RCC 7860 (cell line): ENCODE measurements around the gene FUCA2.

Source experiments
- DNase-seq: peaks from one replicate; pipeline ENCODE4 v3.0.0-alpha.2; 2015; ENCODE audit warnings: low spot score
- FAIRE-seq: peaks from 2 replicates; lab custom pipeline; 2012; peaks lifted over from hg19 to GRCh38; lab: Jason Lieb, UNC

The FUCA2 gene, protein sequence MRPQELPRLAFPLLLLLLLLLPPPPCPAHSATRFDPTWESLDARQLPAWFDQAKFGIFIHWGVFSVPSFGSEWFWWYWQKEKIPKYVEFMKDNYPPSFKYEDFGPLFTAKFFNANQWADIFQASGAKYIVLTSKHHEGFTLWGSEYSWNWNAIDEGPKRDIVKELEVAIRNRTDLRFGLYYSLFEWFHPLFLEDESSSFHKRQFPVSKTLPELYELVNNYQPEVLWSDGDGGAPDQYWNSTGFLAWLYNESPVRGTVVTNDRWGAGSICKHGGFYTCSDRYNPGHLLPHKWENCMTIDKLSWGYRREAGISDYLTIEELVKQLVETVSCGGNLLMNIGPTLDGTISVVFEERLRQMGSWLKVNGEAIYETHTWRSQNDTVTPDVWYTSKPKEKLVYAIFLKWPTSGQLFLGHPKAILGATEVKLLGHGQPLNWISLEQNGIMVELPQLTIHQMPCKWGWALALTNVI

GRCh38 chr6:143510991-143511891, at the start of gene FUCA2:
TSS of gene FUCA2 (minus strand) at chr6:143511720. CDS start at chr6:143511634, 86 bp downstream.
- FAIRE-seq (no peak), DNase-seq (peak; percentile 68)

GRCh38 chr6:143561105-143561704, 49.7 kb upstream of the FUCA2 start:
- FAIRE-seq, result no peak

DNA sequence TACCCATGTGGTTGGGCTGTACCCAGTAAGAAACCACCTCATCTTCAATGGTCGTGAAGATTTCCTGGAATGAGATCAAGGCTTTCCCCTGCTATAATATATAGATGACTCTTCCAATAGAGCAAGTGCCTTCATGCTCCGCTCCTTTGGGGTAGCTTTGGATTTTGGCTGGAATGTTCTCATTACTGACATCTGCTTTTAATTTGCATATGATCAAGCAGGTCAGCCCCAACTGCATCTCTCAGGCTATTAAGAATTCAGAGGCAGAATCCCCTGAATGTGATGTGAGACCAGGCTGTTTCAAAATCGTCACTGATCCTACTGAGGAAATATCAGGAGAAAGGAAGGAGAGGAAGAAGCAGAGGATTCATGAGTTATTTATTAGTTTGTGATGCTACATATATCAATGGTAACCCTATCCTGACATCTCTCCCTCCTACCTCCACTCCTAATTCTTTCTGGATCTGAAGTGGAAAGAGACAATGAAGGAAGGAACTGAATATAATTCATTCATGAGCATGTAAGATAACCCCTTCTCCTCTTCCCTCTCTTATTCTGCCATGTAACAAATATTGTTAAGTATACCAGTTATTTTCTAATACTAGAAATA, 47.6 kb upstream of the FUCA2 start:
- no peak for FAIRE-seq

More at GRCh38 chr6:143561105-143561704, 49.7 kb upstream of the FUCA2 start:
- no peak for DNase-seq

GRCh38 chr6:143556529-143556928, 45.0 kb upstream of the FUCA2 start:
- peak; percentile 71 for DNase-seq
- FAIRE-seq, result no peak

More for the DNA sequence above, 47.6 kb upstream of the FUCA2 start:
- no peak for DNase-seq

DNA sequence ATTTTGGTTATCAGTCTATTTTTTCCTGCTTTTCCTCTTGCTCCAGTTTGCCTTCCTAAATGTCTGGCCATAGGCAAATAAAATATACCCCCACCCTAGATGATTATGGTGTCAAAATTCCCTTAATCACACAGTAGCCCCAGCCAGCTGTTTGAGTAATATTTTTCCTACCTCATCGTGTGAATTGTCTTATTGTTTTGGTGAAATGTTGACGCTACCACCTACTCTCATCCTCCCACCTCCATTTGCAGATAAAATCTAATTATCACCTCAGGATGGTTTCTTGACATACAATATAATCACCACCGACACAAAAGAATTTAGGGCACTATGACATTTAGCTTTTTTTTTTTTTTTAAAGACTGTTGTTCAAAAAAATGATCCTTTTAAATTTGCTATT, 44.1 kb upstream of the FUCA2 start:
- no peak for FAIRE-seq

GRCh38 chr6:143555071-143555492, 43.6 kb upstream of the FUCA2 start:
- DNase-seq (no peak), FAIRE-seq (no peak)

More for the DNA sequence above, 44.1 kb upstream of the FUCA2 start:
- no peak for DNase-seq

DNA sequence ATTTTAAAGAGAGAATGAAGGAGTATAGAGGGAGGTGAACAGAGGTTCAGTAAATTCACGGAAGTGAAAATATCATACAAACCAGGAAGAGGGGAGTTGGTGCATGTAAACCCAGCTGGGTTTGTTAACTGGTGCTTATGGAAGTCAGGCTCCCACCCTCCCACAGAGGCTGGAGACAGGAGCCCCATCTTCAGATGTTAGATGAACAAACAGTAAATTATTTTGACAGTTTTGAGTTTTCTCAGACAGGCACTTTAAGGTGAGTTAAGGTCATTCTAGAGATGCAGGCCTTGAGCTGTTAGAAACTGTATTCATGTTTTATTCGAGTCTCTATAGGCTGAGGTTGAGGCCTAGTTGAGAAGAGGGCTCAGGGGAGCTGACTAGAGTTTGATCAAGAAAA, 41.8 kb upstream of the FUCA2 start:
- no peak for FAIRE-seq
- no peak for DNase-seq

GRCh38 chr6:143549949-143550268, 38.4 kb upstream of the FUCA2 start:
- FAIRE-seq (no peak), DNase-seq (no peak)

DNA sequence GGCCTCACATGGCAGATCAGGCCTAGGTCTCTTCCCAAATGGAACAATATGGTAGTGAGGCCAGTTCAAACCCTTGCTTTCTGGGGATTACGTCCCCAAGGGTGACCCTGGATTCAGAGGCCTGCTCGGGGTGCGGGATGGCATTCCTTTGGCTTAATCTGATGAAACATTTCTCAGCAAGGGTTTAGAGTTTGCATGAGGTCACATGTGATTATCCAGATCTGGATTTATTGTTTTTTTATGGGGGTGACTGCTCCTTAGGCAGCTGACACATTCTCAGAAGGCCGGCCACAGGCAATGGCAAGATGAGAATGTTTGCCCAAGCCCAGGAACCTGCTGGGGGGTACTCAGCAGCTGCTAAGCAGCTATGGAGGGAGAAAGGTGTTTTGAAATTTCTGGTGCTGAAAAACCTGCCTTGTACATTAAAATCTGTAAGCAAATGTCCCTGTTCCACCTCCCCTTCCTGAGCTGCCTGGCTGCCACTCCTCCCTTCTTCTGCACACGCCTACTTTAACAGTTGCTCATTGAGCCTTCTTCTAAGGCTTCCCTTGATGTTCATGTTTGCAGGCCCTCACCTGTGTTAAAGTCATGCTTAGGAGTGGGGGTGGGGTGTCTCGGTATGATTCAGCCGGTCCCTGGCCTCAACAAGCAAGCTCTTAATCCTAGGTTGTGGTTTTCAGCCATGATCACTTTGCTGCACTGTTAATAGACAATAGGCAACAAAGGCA, 37.9 kb upstream of the FUCA2 start:
- FAIRE-seq (no peak), DNase-seq (no peak)

DNA sequence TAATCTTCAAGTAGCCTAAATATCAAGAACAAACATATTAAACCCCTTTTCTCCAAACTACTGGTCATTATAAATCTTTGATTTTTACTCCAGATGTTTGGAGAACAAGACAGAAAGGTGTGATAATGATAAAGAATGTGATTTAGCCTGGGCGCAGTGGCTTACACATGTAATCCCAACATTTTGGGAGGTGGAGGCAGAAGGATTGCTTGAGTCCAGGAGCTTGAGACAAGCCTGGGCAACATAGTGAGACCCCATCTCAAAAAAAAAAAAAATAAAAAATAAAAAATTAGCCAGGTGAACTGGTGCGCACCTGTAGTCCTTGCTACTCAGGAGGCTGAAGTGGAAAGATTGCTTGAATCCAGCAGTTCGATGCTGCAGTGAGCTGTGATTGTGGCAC, 35.1 kb upstream of the FUCA2 start:
- FAIRE-seq (no peak), DNase-seq (no peak)

- DNase-seq (no peak), FAIRE-seq (no peak)
These were observed 34.5 kb upstream of the FUCA2 start for GRCh38 chr6:143545976-143546547.

GRCh38 chr6:143545165-143545564, 33.6 kb upstream of the FUCA2 start:
- FAIRE-seq (no peak), DNase-seq (no peak)

- no peak for FAIRE-seq
These were observed 32.6 kb upstream of the FUCA2 start for GRCh38 chr6:143544011-143544696.

GRCh38 chr6:143543435-143543834, 31.9 kb upstream of the FUCA2 start:
- no peak for DNase-seq
- FAIRE-seq, result no peak

More at GRCh38 chr6:143544011-143544696, 32.6 kb upstream of the FUCA2 start:
- DNase-seq, result no peak

GRCh38 chr6:143542888-143543287, 31.4 kb upstream of the FUCA2 start:
- no peak for DNase-seq
- FAIRE-seq, result no peak

- DNase-seq, result no peak
- FAIRE-seq, result no peak
These were observed 28.7 kb upstream of the FUCA2 start for GRCh38 chr6:143540192-143540591.

DNA sequence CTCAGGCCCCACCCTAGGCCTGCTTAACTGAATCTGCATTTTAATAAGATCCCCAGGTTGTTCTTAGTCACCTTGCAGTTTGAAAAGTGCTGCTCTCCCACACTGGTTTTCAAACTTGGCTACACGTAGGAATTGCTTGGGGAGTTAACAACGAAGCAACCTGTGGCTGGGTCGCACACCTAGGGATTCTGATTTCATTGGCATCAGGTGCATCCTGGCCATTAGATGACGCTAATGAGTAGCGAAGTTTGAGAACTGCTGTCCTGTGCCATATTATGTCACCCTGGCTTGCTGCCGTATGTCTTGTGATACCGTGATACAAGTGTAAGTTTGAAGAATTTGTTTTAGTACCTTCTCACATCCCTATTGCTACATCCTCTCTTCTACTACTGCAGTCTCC, 28.2 kb upstream of the FUCA2 start:
- no peak for DNase-seq
- FAIRE-seq, result no peak

DNA sequence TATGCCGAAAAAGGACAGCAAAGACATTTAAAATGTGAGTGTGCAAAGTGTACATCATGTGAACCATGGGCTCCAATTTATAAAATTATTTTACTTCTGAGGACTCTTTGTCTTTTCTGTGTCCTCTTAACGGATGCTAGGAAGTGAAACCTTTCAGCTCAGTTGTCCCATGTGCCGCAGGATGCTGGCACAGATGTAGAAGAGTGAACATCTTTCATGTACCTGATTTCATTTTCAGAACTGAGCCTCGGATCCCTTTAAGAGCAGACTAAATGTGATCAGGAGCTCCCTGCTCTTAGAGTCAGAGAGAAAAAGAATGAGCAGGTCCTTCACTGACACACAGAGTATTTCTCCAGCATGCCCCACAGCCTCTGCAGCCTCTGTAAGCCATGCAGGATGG, 27.6 kb upstream of the FUCA2 start:
- DNase-seq, result no peak
- FAIRE-seq, result no peak

- FAIRE-seq (no peak), DNase-seq (no peak)
These were observed 26.9 kb upstream of the FUCA2 start for GRCh38 chr6:143538374-143538773.
